ENCODE data around the gene ERCC3.

ERCC3 gene

DNA sequence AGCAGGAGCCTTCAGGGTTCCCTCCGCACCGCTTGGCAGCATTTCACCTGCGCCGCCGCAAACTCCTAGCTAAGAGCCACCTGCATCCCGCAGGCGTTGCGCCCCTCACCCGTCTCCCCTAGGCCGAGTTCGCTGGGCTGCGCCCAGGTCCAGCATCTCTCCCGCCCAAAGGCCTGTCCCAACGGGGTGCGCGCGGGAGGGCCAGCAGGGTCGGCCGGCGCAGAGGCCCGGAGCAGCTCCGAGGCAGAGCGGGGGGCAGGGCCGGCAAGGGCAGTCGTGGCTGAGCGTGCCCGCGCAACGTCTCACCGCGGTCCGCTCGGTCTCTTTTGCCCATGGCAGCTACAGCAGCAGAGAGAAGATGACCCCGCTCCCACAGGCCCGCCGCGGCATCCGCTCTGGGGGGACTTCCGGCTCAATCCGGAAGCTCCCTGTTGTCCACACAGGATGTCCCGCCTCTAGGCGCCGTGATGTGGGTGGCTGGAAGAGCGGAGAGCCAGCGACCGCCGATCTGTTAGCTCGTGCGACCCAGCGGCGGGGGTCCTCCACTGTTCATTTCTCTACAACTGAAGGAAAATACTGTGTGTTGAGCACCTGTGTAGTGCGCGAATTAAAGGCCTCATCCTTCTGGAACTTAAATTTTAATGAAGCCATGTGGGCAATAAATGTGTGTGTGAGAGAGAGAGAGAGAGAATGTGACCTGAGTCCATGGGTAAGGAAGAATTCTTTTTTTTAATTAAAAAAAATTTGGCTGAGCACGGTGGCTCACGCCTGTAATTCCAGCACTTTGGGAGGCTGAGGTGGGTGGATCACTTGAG is at the start of gene ERCC3:
Gene ERCC3 (minus strand): TSS at position 397 of the 815 bp plus-strand sequence. CDS start 63 bp downstream, at position 334.
- TF ChIP-seq, protein P1, sequence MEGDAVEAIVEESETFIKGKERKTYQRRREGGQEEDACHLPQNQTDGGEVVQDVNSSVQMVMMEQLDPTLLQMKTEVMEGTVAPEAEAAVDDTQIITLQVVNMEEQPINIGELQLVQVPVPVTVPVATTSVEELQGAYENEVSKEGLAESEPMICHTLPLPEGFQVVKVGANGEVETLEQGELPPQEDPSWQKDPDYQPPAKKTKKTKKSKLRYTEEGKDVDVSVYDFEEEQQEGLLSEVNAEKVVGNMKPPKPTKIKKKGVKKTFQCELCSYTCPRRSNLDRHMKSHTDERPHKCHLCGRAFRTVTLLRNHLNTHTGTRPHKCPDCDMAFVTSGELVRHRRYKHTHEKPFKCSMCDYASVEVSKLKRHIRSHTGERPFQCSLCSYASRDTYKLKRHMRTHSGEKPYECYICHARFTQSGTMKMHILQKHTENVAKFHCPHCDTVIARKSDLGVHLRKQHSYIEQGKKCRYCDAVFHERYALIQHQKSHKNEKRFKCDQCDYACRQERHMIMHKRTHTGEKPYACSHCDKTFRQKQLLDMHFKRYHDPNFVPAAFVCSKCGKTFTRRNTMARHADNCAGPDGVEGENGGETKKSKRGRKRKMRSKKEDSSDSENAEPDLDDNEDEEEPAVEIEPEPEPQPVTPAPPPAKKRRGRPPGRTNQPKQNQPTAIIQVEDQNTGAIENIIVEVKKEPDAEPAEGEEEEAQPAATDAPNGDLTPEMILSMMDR (IDR thresholded peaks at IDR 0.05): no peak
- H3K27ac ChIP-seq: peak within 1 kb of the TSS; percentile 75

GRCh38 chr2:127343277-127343676 is 49.3 kb upstream of the ERCC3 start:
- H3K4me3 ChIP-seq (ENCODE audit: low read depth, low read length): no peak overlapping the region
- no peak overlapping the region for H3K4me2 ChIP-seq (ENCODE audit: low read length)
- H3K9me3 ChIP-seq (ENCODE audit: control insufficient read depth, low read length): no peaks in the 10 kb centered on the region
- peaks cover 5% of the 10 kb centered on the region for H3K4me1 ChIP-seq
- no peak overlapping the region for H2AFZ ChIP-seq
- TF ChIP-seq, protein P1 (IDR thresholded peaks at IDR 0.05): no peak
- no peak overlapping the region for H3K27ac ChIP-seq
- no peaks in the 10 kb centered on the region for H3K36me3 ChIP-seq (ENCODE audit: control insufficient read depth, insufficient read depth, low read length)
- no peaks in the 10 kb centered on the region for H3K27me3 ChIP-seq (ENCODE audit: control insufficient read depth, insufficient read depth, low read length)
- H3K79me2 ChIP-seq: peaks cover 37% of the 10 kb centered on the region
- H3K9ac ChIP-seq: no peak overlapping the region

More for the DNA sequence above, at the start of gene ERCC3:
- Histone ChIP-seq H3K4me1 (peaks cover 3% of the 10 kb centered on the region), H3K4me2 (ENCODE audit: low read length) (peak within 1 kb of the TSS; percentile 87), H3K27me3 (ENCODE audit: control insufficient read depth, insufficient read depth, low read length) (no peaks in the 10 kb centered on the region), H3K4me3 (ENCODE audit: low read depth, low read length) (peak within 1 kb of the TSS; percentile 85), H3K9ac (peak within 1 kb of the TSS; percentile 92), H2AFZ (peak within 1 kb of the TSS; percentile 100), H3K36me3 (ENCODE audit: control insufficient read depth, insufficient read depth, low read length) (no peaks in the 10 kb centered on the region), H3K9me3 (ENCODE audit: control insufficient read depth, low read length) (no peaks in the 10 kb centered on the region), H3K79me2 (peaks cover 5% of the 10 kb centered on the region)

GRCh38 chr2:127342101-127342500 is 48.2 kb upstream of the ERCC3 start:
- TF ChIP-seq, protein P1 (IDR thresholded peaks at IDR 0.05): no peak
- peaks cover 31% of the 10 kb centered on the region for H3K79me2 ChIP-seq
- H3K4me1 ChIP-seq: peaks cover 5% of the 10 kb centered on the region
- H3K27ac ChIP-seq: no peak overlapping the region
- H3K9me3 ChIP-seq (ENCODE audit: control insufficient read depth, low read length): no peaks in the 10 kb centered on the region
- H3K27me3 ChIP-seq (ENCODE audit: control insufficient read depth, insufficient read depth, low read length): no peaks in the 10 kb centered on the region
- no peak overlapping the region for H3K4me3 ChIP-seq (ENCODE audit: low read depth, low read length)
- no peaks in the 10 kb centered on the region for H3K36me3 ChIP-seq (ENCODE audit: control insufficient read depth, insufficient read depth, low read length)
- no peak overlapping the region for H3K9ac ChIP-seq
- no peak overlapping the region for H2AFZ ChIP-seq
- H3K4me2 ChIP-seq (ENCODE audit: low read length): no peak overlapping the region

DNA sequence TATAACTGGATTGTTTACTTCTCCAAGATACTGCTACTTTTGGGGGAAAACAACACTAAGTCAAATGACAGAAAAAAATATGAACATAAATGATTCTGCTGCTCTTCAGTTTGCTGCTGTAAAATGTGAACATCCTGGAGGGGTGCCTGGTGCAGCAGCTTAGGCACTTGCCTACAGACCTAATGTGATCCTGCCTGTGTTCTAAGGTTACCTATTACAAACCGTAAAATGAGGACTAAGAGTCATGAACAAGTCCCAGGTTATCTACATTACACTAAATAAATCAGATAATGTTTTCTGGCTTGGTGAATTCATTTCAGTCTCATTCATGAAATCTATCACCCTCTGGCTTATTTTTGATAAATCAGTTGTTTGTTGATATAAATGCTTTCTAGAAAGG is 38.4 kb upstream of the ERCC3 start:
- Histone ChIP-seq H3K4me1 (peaks cover 6% of the 10 kb centered on the region), H3K27me3 (ENCODE audit: control insufficient read depth, insufficient read depth, low read length) (no peaks in the 10 kb centered on the region), H3K4me2 (ENCODE audit: low read length) (no peak overlapping the region), H3K27ac (no peak overlapping the region), H3K4me3 (ENCODE audit: low read depth, low read length) (no peak overlapping the region), H3K79me2 (peaks cover 2% of the 10 kb centered on the region), H3K9me3 (ENCODE audit: control insufficient read depth, low read length) (no peaks in the 10 kb centered on the region), H3K36me3 (ENCODE audit: control insufficient read depth, insufficient read depth, low read length) (no peaks in the 10 kb centered on the region), H3K9ac (no peak overlapping the region), H2AFZ (no peak overlapping the region)
- TF ChIP-seq, protein P1 (IDR thresholded peaks at IDR 0.05): no peak

DNA sequence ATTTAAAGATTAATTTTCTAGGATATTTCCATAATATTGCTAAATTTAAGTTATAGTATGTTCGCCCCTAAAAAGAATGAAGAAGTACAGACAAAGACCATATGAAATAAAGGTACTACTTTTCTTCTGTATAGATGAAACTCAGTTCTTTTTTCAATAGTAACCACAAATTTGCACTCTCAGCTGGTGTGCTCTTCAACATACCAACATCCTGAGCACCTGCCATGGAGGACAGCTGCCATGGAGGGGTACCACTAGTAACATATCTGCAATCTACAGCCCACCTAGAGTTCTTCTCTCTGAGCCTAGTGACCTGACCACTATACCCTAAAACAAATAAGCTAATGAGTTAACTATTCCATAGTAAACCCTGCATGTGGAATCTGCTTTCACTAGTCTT is 36.8 kb upstream of the ERCC3 start:
- H3K27ac ChIP-seq: no peak overlapping the region
- TF ChIP-seq, protein P1 (IDR thresholded peaks at IDR 0.05): no peak
- H3K36me3 ChIP-seq (ENCODE audit: control insufficient read depth, insufficient read depth, low read length): no peaks in the 10 kb centered on the region
- no peaks in the 10 kb centered on the region for H3K9me3 ChIP-seq (ENCODE audit: control insufficient read depth, low read length)
- H3K4me1 ChIP-seq: peaks cover 6% of the 10 kb centered on the region
- H3K4me2 ChIP-seq (ENCODE audit: low read length): no peak overlapping the region
- no peaks in the 10 kb centered on the region for H3K27me3 ChIP-seq (ENCODE audit: control insufficient read depth, insufficient read depth, low read length)
- no peak overlapping the region for H2AFZ ChIP-seq
- H3K79me2 ChIP-seq: peaks cover 2% of the 10 kb centered on the region
- H3K4me3 ChIP-seq (ENCODE audit: low read depth, low read length): no peak overlapping the region
- no peak overlapping the region for H3K9ac ChIP-seq

Measured in parathyroid adenoma (tissue), 2 donors.